IMR-90 (cell line): Measurements from ENCODE around the gene PPP2R5A.

Source experiments
- CEBPB ChIP-seq: IDR thresholded peaks from 2 replicates; pipeline ENCODE4 v1.6.1; 2012; ENCODE audit warnings: low read depth, low read length, improper control_type of control experiment
- MAZ ChIP-seq: IDR thresholded peaks from 2 replicates; pipeline ENCODE4 v1.6.1; 2012; ENCODE audit warnings: low read depth, mild to moderate bottlenecking, low read length, improper control_type of control experiment, moderate library complexity, borderline replicate concordance
- POLR2A ChIP-seq: IDR thresholded peaks from 2 replicates; pipeline ENCODE4 v1.6.1; 2012; ENCODE audit warnings: mild to moderate bottlenecking, low read depth, low read length
- RAD21 ChIP-seq: IDR thresholded peaks from 2 replicates; pipeline ENCODE4 v1.6.1; 2012; ENCODE audit warnings: low read length, improper control_type of control experiment
- RFX5 ChIP-seq: IDR thresholded peaks from 2 replicates; pipeline ENCODE4 v1.8.0; 2012; ENCODE audit warnings: low read depth, mild to moderate bottlenecking, low read length, moderate library complexity
- TF ChIP-seq, protein P1 (sequence below): conservative IDR thresholded peaks from 2 replicates; pipeline ENCODE4 v1.5.1; 2012; ENCODE audit warnings: mild to moderate bottlenecking, low read depth, low read length, improper control_type of control experiment

DNA sequence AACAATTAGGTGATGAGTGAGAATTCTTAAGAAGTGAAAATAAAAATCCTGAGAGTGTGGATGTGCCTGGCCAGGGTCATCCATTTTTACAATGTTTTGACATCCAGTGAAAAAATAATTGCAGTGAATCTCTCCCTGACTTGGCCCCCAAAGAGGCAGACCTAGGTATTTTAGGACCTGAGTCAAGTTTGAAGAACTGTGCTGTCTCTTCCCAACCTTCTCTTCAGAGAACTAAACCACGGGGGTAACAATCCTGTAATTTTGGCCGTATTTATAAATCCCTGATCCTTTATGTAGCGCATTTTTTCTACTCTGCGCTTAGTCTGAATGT is 43.3 kb upstream of the PPP2R5A start:
- TF ChIP-seq, protein P1, sequence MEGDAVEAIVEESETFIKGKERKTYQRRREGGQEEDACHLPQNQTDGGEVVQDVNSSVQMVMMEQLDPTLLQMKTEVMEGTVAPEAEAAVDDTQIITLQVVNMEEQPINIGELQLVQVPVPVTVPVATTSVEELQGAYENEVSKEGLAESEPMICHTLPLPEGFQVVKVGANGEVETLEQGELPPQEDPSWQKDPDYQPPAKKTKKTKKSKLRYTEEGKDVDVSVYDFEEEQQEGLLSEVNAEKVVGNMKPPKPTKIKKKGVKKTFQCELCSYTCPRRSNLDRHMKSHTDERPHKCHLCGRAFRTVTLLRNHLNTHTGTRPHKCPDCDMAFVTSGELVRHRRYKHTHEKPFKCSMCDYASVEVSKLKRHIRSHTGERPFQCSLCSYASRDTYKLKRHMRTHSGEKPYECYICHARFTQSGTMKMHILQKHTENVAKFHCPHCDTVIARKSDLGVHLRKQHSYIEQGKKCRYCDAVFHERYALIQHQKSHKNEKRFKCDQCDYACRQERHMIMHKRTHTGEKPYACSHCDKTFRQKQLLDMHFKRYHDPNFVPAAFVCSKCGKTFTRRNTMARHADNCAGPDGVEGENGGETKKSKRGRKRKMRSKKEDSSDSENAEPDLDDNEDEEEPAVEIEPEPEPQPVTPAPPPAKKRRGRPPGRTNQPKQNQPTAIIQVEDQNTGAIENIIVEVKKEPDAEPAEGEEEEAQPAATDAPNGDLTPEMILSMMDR: no peak
- TF ChIP-seq RAD21 (no peak), POLR2A (no peak), MAZ (no peak), RFX5 (no peak), CEBPB (no peak)
